GM12878 (cell line): ENCODE data around the gene XRN2. TPM values are rescaled to one million over a fixed set of nuclear protein-coding genes. Genes with fewer than 3 reads are reported as not detected.

ENCODE experiments used
- ATAC-seq: fragments of 200-7000 bp; cut with Tn5 transposase; 3 replicates; pipeline ENCODE4 v1.9.1; 2020; ENCODE audit warnings: mild to moderate bottlenecking, moderate library complexity
- BruUV-seq: library from RNA; stranded (reverse); fragments of 400-500 nt; replicated peaks from 2 replicates; lab custom pipeline; 2021; lab: Mats Ljungman, UMichigan
- CTCF ChIA-PET: fragments of 300-600 bp; sonication (Branson Sonifier 250); formaldehyde crosslinking; extraction: SDS; loops from one replicate; lab custom pipeline; 2021; ENCODE audit warnings: inconsistent platforms; lab: Yijun Ruan, JAX
- POLR2A ChIA-PET: fragments of 350-600 bp; formaldehyde crosslinking; extraction: SDS; loops from one replicate; lab custom pipeline; 2021; ENCODE audit warnings: inconsistent platforms; lab: Charles Lee
- RAD21 ChIA-PET: fragments of 300-600 bp; sonication (Branson Sonifier 250); formaldehyde crosslinking; loops from one replicate; lab custom pipeline; 2023; ENCODE audit warnings: antibody characterized with exemption; ENCODE audit not compliant: unreplicated experiment; lab: Charles Lee
- SMC1A ChIA-PET: fragments of 300-600 bp; sonication (Branson Sonifier 250); formaldehyde crosslinking; loops from one replicate; lab custom pipeline; 2023; ENCODE audit not compliant: unreplicated experiment, uncharacterized antibody; lab: Charles Lee
- DNase-seq: peaks from one replicate; pipeline ENCODE4 v3.0.0-alpha.2; 2011; ENCODE audit warnings: low read depth, low spot score
- FAIRE-seq: peaks from 3 replicates; lab custom pipeline; 2011; peaks lifted over from hg19 to GRCh38; lab: Jason Lieb, UNC
- H2AFZ ChIP-seq: 2 replicates; pipeline ENCODE4 v1.6.0; 2011; ENCODE audit warnings: low read depth, low read length, control low read depth; ENCODE audit not compliant: control insufficient read depth
- H3K27ac ChIP-seq: 2 replicates; pipeline ENCODE4 v1.5.1; 2011; ENCODE audit warnings: control low read depth; ENCODE audit not compliant: control insufficient read depth, insufficient read depth
- H3K27me3 ChIP-seq, 2 experiments: replicated peaks in 1 of 2; 2 replicates each; pipeline versions ENCODE4 v1.6.0 to v1.6.1; 2011; ENCODE audit warnings: low read length in 1 of 2; ENCODE audit not compliant: control insufficient read depth in 2 of 2, insufficient read depth in 2 of 2
- H3K36me3 ChIP-seq, 2 experiments: 2 replicates each; pipeline ENCODE4 v1.5.1; 2011; ENCODE audit warnings: low read length in 1 of 2; ENCODE audit not compliant: control insufficient read depth in 2 of 2, insufficient read depth in 2 of 2
- H3K4me1 ChIP-seq: 2 replicates; pipeline ENCODE4 v1.6.1; 2011; ENCODE audit warnings: mild to moderate bottlenecking, low read length, moderate library complexity, mixed read lengths; ENCODE audit not compliant: control insufficient read depth, insufficient read depth
- H3K4me2 ChIP-seq: 2 replicates; pipeline ENCODE4 v1.6.0; 2011; ENCODE audit warnings: control low read depth; ENCODE audit not compliant: control insufficient read depth, insufficient read depth
- H3K4me3 ChIP-seq: fragments of 200-600 bp; sonication (generic); 2 replicates; pipeline ENCODE4 v1.5.1; 2016
- H3K79me2 ChIP-seq: 2 replicates; pipeline ENCODE4 v1.6.0; 2011; ENCODE audit warnings: low read length; ENCODE audit not compliant: control insufficient read depth, insufficient read depth
- H3K9ac ChIP-seq: 2 replicates; pipeline ENCODE4 v1.8.0; 2011; ENCODE audit warnings: low read length, control low read depth, mixed read lengths; ENCODE audit not compliant: control insufficient read depth, insufficient read depth
- H3K9me3 ChIP-seq: replicated peaks from 3 replicates; pipeline ENCODE4 v1.5.1; 2011; ENCODE audit warnings: mild to moderate bottlenecking, low read length; ENCODE audit not compliant: control insufficient read depth, insufficient read depth
- H4K20me1 ChIP-seq: 2 replicates; pipeline ENCODE4 v1.6.0; 2011; ENCODE audit not compliant: control insufficient read depth, insufficient read depth
- BMI1 ChIP-seq: fragments of 450-650 bp; IDR thresholded peaks from 2 replicates; pipeline ENCODE4 v1.6.1; 2016; ENCODE audit warnings: mild to moderate bottlenecking, moderate library complexity, borderline replicate concordance
- CEBPZ ChIP-seq: fragments of 150-350 bp; IDR thresholded peaks from 2 replicates; pipeline ENCODE4 v1.6.1; 2016; ENCODE audit warnings: low read depth, low read length
- MEF2B ChIP-seq: fragments of 450-650 bp; IDR thresholded peaks from 2 replicates; pipeline ENCODE4 v1.6.1; 2018; ENCODE audit warnings: mild to moderate bottlenecking, moderate library complexity; ENCODE audit not compliant: partially characterized antibody, poor library complexity, severe bottlenecking
- NBN ChIP-seq: fragments of 450-650 bp; IDR thresholded peaks from 2 replicates; pipeline ENCODE4 v1.6.1; 2016
- PRDM15 ChIP-seq: fragments of 450-650 bp; formaldehyde crosslinking; IDR thresholded peaks from 2 replicates; pipeline ENCODE4 v1.4.0; 2020; ENCODE audit warnings: mild to moderate bottlenecking, moderate library complexity
- SUZ12 ChIP-seq: fragments of 200-600 bp; sonication (generic); IDR thresholded peaks from one replicate; pipeline ENCODE4 v1.6.1; 2018; ENCODE audit warnings: antibody characterized with exemption, mild to moderate bottlenecking; ENCODE audit not compliant: unreplicated experiment
- ZBED1 ChIP-seq: IDR thresholded peaks from 2 replicates; pipeline ENCODE4 v1.6.1; 2016; ENCODE audit warnings: borderline replicate concordance
- WGBS: methylation state at CpG from one replicate; pipeline ENCODE4 v1.1.6; 2016; ENCODE audit warnings: low lambda C conversion rate; ENCODE audit not compliant: insufficient replicate concordance, insufficient coverage; ENCODE audit errors: missing lambda C conversion rate; 5-methylcytosine and 5-hydroxymethylcytosine counted together
- in situ Hi-C: fragments of 300-500 bp; cut with MboI; formaldehyde crosslinking; loops from 9 replicates; pipeline ENCODE4 v1.14.3; 2018; ENCODE audit warnings: mixed read lengths
- intact Hi-C: fragments of 100-400 bp; cut with micrococcal nuclease; formaldehyde crosslinking; loops from one replicate; pipeline ENCODE4 v1.14.2; 2022; ENCODE audit not compliant: unreplicated experiment
- polyA plus RNA-seq, 11 experiments: library from polyadenylated mRNA; depleted of rRNA in 4 of 11; unstranded in 6 of 11; stranded (reverse) in 5 of 11; fragments of >200 nt; fragmentation: Nextera tagmentation in 4 of 11; fragmentation: Illumina TruSeq in 1 of 11; extraction: Ambion mirVana in 4 of 11; extraction: Trizol in 1 of 11; gene quantifications; 1 replicate in 1 of 11; 2 replicates in 10 of 11; pipeline versions ENCODE4 v1.2.1 to v1.2.3, GENCODE V29; 2011 to 2016; ENCODE audit warnings: inconsistent platforms in 2 of 11, missing spikeins in 2 of 11, low read depth in 1 of 11
- total RNA-seq, 4 experiments: library from RNA; depleted of rRNA in 3 of 4; stranded (reverse); fragments of >200 nt in 3 of 4; fragmentation: Illumina TruSeq in 1 of 4; extraction: Trizol in 1 of 4; gene quantifications; 2 replicates each; pipeline versions ENCODE4 v1.2.1 to v1.2.3, GENCODE V29; 2013 to 2021

The XRN2 gene
- total and polyA plus RNA-seq, 10 of the 15 experiments (the other 5 are each of a cell fraction or from before 2014, with no cell fraction given), result 59.7 to 97.8 (median 75.6) TPM

GRCh38 chr20:21396599-21397340 is 93.6 kb downstream of the XRN2 start:
- TF ChIP-seq SUZ12, result peak; percentile 22
- no peak for TF ChIP-seq NBN
- Histone ChIP-seq H3K9me3 (no peaks in the 10 kb centered on the region; the same call in 2 of the 3 replicates), H3K4me1 (no peaks in the 10 kb centered on the region), H2AFZ (no peak overlapping the region), H3K27me3 (peaks cover 8 to 18% of the 10 kb centered on the region in 2 experiments; a peak in 3 of 4 replicates), H3K4me3 (no peak overlapping the region), H3K27ac (no peak overlapping the region), H4K20me1 (no peaks in the 10 kb centered on the region), H3K4me2 (peak overlapping the region; percentile 71), H3K9ac (no peak overlapping the region), H3K79me2 (no peaks in the 10 kb centered on the region), H3K36me3 (no peaks in the 10 kb centered on the region)
- ChIA-PET CTCF (no interaction called here), SMC1A (no interaction called here), POLR2A (no interaction called here), RAD21 (no interaction called here)
- intact Hi-C loops, result loop anchor here (10.0 kb wide), 1 partner anchor 108 kb away; no protein-coding TSS in a partner anchor
- DNase-seq, result no peak
- no TSS peak for BruUV-seq
- WGBS, result 40% methylated on average over 27 of the region's 116 CpGs
- FAIRE-seq, result no peak
- in situ Hi-C loops, result no loop called here
- peak; percentile 50; the same call in 2 of the 3 replicates for ATAC-seq

GRCh38 chr20:21397341-21398108 is 94.4 kb downstream of the XRN2 start, which contains the start of gene NKX2-4:
NKX2-4 (minus strand) TSS chr20:21397526; CDS start chr20:21397399, 127 bp downstream.
- no peak within 1 kb of the TSS for H3K27ac ChIP-seq
- H2AFZ ChIP-seq, result no peak within 1 kb of the TSS
- H3K4me1 ChIP-seq, result no peaks in the 10 kb centered on the region
- ChIA-PET CTCF (no interaction called here), POLR2A (no interaction called here), SMC1A (no interaction called here), RAD21 (no interaction called here)
- in situ Hi-C loops, result no loop called here
- FAIRE-seq (no peak), DNase-seq (no peak), ATAC-seq (no peak)
- peak within 1 kb of the TSS; percentile 71 for H3K4me2 ChIP-seq
- no peaks in the 10 kb centered on the region for H4K20me1 ChIP-seq
- intact Hi-C loops, result loop anchor here (10.0 kb wide), 1 partner anchor 107 kb away; no protein-coding TSS in a partner anchor
- no peaks in the 10 kb centered on the region for H3K79me2 ChIP-seq
- H3K9me3 ChIP-seq, result no peaks in the 10 kb centered on the region; the same call in 2 of the 3 replicates
- WGBS, result 59% methylated on average over 32 of the region's 57 CpGs
- no peak within 1 kb of the TSS for H3K4me3 ChIP-seq
- peaks cover 8 to 18% of the 10 kb centered on the region in 2 experiments; a peak in 3 of 4 replicates for H3K27me3 ChIP-seq
- H3K36me3 ChIP-seq, result no peaks in the 10 kb centered on the region
- no TSS peak for BruUV-seq
- no peak within 1 kb of the TSS for H3K9ac ChIP-seq
- TF ChIP-seq PRDM15 (CRISPR knock-in tag) (no peak), ZBED1 (no peak), BMI1 (no peak), CEBPZ (no peak), MEF2B (no peak)
